GM12801 (cell line): ENCODE results near the gene RAB10.

Experiments
- CTCF ChIP-seq: IDR thresholded peaks from one replicate; pipeline ENCODE4 v1.5.1; 2011; ENCODE audit warnings: control low read depth; ENCODE audit not compliant: insufficient read length; ENCODE audit errors: extremely low read depth

Gene RAB10

GRCh38 chr2:26024260-26024659 is 9.6 kb upstream of the RAB10 start:
- TF ChIP-seq CTCF, result no peak

- no peak for TF ChIP-seq CTCF
Measured at GRCh38 chr2:26025509-26025908, 8.4 kb upstream of the RAB10 start.

DNA sequence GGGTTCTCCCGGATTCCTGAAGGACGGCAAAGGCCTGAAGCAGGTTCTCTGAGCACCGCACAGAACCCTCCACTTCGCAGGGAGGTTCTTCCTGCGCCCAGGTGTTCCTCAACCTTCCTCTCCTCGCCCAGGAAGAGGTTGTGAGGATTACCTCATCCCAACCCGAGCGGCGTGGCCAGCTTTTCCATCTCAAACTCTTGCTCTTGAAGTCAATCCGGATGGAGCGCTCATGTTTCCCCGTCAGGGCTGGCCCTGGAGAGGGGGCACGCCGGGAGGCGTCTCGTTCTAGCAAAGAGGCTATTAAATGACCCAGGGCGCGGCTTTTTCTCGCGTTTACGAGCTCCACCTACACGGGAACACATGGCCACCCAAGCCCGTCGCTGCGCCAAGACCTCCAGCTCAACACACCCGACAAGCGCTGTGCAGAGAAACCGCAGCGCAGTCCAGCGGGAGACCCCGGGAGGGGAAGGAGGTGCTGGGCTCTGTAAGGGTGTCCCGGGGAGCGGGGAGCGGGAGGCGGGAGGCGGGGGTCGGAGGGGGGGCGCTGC is 540 bp upstream of the RAB10 start:
- TF ChIP-seq CTCF, result no peak

- TF ChIP-seq CTCF, result no peak
Measured at GRCh38 chr2:26034637-26034992, 731 bp downstream of the RAB10 start.

DNA sequence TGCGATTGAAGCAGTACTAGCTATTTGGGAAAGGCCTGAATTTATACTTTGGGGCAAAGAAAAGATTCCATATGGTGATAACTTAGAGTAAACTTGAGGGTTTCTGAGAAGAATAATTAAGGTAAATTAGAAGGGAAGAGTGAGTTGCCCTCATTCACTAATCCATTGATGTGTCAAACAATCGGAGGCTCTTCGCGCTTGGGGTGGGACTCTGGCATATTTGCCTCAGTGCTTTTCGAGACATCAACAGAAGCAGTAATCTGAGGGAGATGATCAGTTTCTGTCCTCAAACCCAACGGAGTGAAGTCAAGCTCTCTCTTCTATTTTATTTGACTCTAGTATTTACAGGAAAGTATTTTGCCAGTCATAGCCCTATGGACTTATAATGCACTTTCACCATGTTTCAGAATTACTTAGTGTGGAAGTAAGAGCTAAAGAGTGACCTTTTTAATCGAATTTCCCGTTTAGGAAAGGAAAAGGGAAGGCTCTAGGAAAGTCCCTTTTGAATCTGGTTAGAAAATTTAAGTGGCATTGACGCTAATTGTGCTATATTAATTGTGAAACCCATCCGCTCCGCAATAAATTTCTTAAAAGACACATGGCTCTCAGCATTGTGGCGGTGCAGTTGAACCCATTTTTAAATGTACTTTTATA is 1.3 kb downstream of the RAB10 start:
- TF ChIP-seq CTCF, result no peak

DNA sequence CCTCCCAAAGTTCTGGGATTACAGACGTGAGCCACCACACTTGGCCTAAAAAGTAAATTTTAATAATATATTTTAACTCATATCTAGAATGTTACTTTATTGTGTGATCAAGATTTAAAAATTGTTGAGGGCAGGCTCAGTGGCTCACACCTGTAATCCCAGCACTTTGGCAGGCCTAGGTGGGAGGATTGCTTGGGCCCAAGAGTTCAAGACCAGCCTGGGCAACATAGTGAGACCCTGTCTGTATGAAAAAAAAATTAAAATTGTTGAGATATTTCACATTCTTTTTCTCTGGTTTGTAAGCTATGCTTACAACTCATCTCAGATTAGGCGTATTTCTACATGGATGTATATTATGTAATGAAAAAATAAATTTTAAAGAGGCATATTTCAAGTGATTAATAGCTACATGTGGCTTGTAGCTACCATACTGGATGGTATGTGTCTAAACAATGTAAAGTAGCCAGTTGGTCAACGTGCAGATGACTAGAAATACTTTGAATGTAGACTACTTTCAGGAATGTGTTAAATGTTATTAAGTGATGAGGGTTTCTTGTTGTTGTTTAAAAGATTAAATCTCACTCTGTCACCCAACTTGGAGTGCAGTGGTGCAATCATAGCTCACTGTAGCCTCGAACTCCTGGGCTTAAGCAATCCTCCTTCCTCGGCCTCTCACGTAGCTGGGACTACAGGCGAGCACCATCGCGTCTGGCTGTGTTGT is 5.9 kb downstream of the RAB10 start:
- no peak for TF ChIP-seq CTCF

GRCh38 chr2:26043109-26043508 is 9.2 kb downstream of the RAB10 start:
- TF ChIP-seq CTCF, result no peak
